Stimulated activated naive CD4-positive, alpha-beta T cell treated with Interleukin-2 at 50 U/mL for 16 hours (primary cell): Measurements from ENCODE around the gene ABCA13.

Experiments used
- DNase-seq: peaks from one replicate; lab custom pipeline; 2025; lab: John Stamatoyannopoulos, UW

Gene ABCA13

GRCh38 chr7:48429117-48429516 is 257.9 kb downstream of the ABCA13 start:
- DNase-seq, result no peak

- no peak for DNase-seq
Measured at GRCh38 chr7:48438206-48438605, 266.9 kb downstream of the ABCA13 start.

GRCh38 chr7:48441848-48442492 is 270.7 kb downstream of the ABCA13 start:
- no peak for DNase-seq

GRCh38 chr7:48443051-48443450 is 271.8 kb downstream of the ABCA13 start:
- no peak for DNase-seq

GRCh38 chr7:48446721-48447120 is 275.5 kb downstream of the ABCA13 start:
- no peak for DNase-seq

GRCh38 chr7:48452218-48452617 is 281.0 kb downstream of the ABCA13 start:
- DNase-seq, result no peak

- no peak for DNase-seq
Measured at GRCh38 chr7:48454750-48455192, 283.5 kb downstream of the ABCA13 start.

- DNase-seq, result no peak
Measured at GRCh38 chr7:48455363-48455762, 284.1 kb downstream of the ABCA13 start.

GRCh38 chr7:48458701-48459524 is 287.7 kb downstream of the ABCA13 start:
- no peak for DNase-seq

- DNase-seq, result no peak
Measured at GRCh38 chr7:48466713-48467112, 295.5 kb downstream of the ABCA13 start.

GRCh38 chr7:48471196-48471595 is 299.9 kb downstream of the ABCA13 start:
- DNase-seq, result no peak

- no peak for DNase-seq
Measured at GRCh38 chr7:48472640-48473039, 301.4 kb downstream of the ABCA13 start.

GRCh38 chr7:48473205-48473865 is 302.1 kb downstream of the ABCA13 start:
- DNase-seq, result no peak

- DNase-seq, result no peak
Measured at GRCh38 chr7:48481235-48481634, 310.0 kb downstream of the ABCA13 start.

GRCh38 chr7:48497521-48497920 is 326.3 kb downstream of the ABCA13 start:
- no peak for DNase-seq

- no peak for DNase-seq
Measured at GRCh38 chr7:48502021-48502420, 330.8 kb downstream of the ABCA13 start.

- DNase-seq, result no peak
Measured at GRCh38 chr7:48505051-48505450, 333.8 kb downstream of the ABCA13 start.

GRCh38 chr7:48505466-48505865 is 334.2 kb downstream of the ABCA13 start:
- DNase-seq, result no peak

- DNase-seq, result no peak
Measured at GRCh38 chr7:48506569-48506968, 335.3 kb downstream of the ABCA13 start.

GRCh38 chr7:48511080-48511479 is 339.8 kb downstream of the ABCA13 start:
- no peak for DNase-seq

- DNase-seq, result no peak
Measured at GRCh38 chr7:48512892-48513291, 341.6 kb downstream of the ABCA13 start.

GRCh38 chr7:48515171-48515570 is 343.9 kb downstream of the ABCA13 start:
- no peak for DNase-seq

- DNase-seq, result no peak
Measured at GRCh38 chr7:48518092-48518491, 346.8 kb downstream of the ABCA13 start.
